ENCODE measurements around the gene SAMD8.

DNA sequence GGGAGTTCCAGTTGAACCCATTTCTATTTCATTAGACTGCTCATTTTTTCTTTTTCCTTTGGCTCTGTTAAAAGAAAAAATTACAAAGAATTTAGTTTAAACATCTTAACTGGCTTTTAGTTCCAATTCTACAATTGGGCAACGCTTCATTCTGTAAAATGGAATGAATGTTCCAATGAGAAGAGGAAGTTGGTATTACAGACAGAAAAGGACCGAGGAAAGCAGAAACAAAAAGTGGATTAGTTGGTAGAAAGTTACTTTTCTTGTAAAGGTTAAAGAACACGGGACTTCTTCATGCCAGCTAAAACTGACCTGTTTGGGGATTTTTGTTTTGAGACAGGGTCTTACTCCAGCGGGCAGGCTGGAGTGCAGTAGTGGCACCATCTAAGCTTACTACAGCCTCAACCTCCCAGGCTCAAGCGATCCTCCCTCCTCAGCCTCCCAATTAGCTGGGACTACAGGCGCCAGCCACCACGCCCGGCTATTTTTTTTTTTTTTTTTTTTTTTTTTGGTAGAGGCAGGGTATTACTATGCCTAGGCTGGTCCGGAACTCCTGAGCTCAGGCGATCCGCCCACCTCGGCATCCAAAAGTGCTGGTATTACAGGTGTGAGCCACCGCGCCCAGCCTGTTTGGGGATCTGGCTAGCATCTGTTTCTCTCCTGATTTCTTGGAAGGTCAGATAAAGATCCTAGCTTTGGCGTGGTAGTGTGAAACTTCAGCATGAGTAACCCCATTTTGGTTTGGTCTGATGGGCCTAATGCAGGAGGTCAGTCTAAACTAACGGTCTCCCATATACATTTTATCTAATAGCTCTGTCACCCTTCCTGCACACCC lies 97.8 kb downstream of the SAMD8 start:
- TF ChIP-seq CTCF (IDR thresholded peaks at IDR 0.05; ENCODE audit: insufficient read depth, low read depth, low read length) = no peak
- no peak for TF ChIP-seq EZH2 (IDR thresholded peaks at IDR 0.05; ENCODE audit: insufficient read depth, low read length)

All from astrocyte (in vitro differentiated cells and primary cell).